GM18502 (cell line): ENCODE results near the gene SMYD3.
"Not testable (repeated sequence)": the region's sequence is repeated elsewhere in the genome, so short reads cannot be mapped to it uniquely, and the experiment has no call there.

Experiments
- ATAC-seq: cut with Tn5 transposase; IDR thresholded peaks from one replicate; pipeline ENCODE4 v1.9.1; 2021; ENCODE audit warnings: mild to moderate bottlenecking; ENCODE audit not compliant: unreplicated experiment, poor library complexity

The SMYD3 gene

DNA sequence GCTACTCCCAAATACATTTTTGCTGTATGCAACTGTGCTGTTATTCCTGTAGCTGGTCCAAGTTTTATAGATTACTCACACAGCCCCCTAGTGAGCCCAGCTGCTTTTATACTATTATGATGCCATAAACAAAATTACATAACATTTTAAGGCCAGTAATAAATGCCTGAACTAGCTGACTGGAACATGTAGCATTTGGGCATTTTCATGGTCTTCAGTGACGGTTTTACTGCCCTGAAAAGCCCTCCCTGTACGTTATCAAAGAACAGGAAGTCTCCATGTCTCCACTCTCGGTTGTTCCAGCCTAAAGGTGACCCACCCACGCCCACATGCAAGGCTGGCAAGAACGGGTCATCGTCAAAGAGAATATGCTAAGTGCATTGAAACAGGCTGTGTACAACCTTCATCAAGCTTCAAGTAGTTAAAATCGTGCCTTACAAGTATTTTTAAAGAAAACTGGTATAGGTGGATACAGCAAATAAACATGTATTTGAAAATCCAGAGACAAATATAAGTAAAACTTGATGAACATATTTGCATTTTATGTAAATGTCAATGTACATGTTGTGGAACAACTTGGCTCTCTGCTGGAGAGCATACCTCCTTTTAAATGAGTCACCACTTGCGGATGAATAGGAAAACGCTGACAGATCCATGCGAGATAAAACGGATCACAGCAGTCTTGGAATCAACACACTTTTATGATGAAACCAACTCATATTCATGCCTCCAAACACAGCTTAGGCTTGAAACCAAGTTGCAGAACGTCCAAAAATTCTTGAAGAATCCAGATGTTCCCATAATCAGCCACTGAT is 520.5 kb downstream of the SMYD3 start:
- ATAC-seq: no peak

DNA sequence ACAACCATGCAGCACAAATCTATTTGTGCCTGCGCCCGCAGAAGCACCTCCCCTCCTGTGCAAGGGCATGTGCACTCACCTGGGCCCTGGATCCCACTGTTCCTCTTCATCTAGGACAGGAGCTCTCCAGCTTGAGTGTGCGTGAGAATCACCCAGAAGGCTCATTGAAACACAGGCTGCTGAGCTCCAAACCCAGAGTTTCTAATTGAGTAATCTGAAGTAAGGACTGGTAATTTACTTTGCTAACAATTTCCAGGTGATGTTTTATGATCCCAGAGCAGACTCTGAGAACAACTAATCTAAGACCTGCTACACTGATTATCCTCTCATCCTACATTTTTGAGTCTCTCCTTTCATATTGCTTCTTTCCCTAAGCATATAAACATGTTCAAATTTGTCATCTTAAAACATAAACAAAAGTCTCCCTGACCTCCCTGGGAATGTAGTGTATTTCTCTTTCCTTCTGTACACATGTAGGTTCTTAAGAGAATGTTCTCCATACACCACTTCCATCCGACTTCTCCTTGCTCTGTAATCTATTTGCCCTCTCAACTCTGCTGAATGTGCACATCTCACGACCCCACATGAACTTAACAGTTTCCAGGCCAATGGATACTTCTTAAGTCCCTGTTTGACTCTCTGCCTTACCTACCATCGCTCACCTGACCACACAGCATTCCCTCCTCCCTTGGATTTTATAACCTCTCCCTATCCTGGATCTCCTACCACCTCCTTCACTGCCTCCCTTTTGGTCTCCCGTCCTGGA is 522.5 kb downstream of the SMYD3 start:
- ATAC-seq: peak; percentile 65

DNA sequence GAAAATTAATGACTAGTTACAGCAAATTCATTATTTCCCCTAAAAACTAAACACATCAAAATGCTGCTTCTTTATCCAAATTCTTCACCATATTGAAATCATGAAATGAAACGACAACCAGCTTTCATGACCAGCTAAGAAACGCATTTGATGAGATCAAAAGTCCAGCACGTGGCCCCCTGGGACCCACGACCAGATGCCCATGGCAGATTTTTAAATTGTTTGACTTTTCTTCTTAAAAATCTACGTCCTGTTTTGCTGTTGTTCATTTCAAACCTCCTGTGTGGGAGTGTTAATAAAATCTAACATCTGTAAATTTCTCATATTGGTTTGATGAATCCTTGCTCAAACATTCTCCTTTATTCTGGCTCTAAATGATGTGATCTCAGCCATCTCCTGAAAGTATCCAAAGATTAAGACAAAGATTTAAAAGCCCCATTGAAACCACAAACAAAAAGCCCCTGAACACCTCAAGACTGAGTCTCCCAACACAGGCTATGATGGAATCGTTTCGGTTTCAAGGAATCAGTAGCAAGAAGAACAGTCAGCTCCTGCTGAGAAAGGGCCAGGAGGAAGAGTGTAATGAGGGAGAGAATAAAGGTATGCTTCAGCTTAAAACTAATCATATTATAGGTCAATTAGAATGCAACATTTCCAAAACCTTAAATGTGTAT is 523.6 kb downstream of the SMYD3 start:
- ATAC-seq: no peak

DNA sequence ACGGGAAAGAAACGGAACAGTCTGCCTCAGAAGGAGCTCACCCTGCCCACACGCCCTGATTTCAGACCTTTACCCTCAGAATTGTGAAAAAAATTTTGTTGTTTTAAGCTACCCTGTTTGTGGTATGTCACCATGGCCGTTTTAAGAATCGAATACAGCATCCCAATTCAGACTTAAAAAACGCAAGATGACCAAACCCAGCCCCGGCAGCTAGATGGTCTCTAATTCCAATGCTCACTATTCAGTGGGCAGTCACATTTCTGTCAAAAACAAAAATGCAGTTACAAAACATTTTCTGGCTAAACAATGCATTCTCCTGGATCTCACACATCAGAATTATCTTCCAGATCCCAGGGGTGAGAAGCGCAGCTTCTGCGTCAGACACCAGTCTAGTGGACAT is 527.5 kb downstream of the SMYD3 start:
- ATAC-seq: no peak

DNA sequence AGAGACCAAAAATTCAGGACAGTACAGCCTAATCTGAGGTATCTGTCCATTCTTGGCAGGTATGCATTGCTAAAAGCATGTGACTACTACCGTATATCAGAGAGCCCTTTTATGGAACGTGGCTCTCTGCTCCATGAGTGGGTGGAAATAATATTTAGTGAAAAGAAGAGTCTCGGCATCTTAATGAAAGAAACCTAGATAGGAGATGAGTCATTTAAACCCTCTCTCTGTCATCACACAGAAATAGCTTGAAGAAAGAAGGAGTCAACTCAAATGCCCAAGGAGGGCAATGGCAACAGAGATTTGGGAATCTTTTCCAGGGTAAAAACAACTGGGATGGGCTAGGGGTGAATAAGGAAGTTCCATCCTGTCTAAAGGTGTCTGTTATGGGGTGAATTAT is 528.2 kb downstream of the SMYD3 start:
- no peak for ATAC-seq

DNA sequence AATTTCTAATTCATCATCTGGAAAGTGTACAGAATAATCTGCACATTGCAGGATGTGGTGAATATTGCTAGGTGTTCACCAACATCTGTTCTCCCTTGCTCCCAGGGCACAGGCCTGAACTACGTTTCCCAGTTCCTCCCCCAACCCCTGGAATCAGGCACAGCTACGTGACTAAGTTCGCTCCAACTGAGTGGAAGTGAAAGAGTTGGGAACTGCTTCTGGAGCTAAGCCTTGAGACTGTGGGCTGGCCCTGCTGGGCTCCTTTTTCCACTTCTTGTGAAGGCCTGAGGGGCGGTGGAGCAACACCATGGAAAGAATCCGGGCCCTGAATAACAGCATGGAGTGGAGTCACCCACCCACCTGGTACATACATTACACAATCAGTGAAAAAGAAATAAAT is 534.6 kb downstream of the SMYD3 start:
- ATAC-seq: no peak

DNA sequence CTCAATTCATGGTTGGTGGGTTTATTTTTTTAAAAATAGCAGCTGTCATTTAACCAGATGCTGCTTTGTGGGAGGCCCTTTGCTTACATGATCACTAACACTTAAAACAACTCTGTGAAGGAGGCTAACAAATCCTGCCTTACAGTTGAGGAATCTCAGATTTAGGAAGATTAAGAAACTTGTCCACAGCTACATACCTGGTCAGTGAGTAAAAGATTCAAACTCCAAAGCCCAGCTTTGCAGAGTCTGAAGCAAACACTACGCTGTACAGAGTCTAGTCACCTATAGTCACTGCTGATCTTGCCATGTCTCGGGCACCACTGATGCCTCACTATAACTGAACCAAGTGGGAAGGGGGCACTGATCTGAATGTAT is 535.4 kb downstream of the SMYD3 start:
- no peak for ATAC-seq

DNA sequence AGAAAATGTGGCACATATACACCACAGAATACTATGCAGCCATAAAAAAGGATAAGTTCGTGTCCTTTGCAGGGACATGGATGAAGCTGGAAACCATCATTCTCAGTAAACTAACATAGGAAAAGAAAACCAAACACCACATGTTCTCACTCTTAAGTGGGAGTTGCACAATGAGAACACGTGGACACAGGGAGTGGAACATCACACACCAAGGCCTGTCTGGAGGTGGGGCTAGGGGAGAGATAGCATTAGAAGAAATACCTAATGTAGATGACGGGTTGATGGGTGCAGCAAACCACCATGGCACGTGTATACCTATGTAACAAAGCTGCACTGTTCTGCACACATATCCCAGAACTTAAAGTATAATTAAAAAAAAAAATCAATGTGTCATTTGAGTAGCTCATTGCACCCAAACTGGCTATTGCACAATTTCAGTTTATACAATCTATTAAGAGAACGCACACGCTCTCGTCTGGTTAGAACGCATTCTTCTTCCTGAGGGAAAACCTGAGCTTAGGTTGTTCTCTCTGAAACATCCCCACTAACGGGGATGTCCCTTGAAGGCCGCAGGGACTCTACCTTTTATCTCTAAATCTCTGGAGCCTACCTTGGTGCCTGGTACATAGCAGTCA is 535.9 kb downstream of the SMYD3 start:
- ATAC-seq: not testable (repeated sequence)

DNA sequence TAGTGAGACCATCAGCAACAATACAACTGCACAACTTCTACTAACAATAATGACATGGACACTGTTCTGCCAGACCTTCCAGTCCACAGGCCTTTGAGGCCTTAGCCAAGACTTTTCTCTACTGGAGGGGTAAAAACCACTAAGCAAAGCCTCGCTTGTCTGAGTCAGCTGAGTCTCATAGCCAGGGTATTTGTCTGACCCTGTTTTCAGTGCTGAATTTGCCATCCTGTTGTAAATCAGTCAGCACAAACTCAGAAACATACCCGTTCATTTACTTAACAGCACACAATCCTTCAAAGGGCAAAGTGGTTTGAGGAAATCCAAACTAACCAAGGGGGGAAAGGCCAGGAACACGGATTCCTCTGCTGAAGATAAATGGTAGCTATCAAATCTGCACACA is 537.8 kb downstream of the SMYD3 start:
- no peak for ATAC-seq

DNA sequence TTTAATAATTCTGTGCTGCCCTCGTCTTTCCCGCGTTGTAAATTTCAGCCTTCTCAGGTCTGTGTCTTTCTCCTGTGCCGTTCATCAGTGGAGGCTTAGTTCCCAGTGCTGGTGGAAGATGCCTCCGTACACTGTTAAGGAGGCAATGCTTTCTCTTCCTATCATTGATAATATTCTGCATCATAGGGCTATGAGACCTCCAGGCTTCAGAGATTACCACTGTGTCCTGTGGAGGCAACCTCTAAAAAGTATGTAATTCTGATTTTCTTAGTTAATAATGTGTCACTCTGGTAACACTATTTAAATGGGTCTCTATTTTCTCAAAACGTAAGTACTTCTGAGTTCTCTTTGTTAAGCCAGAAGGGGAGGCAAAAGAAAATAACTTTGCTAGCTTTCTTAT is 538.3 kb downstream of the SMYD3 start:
- ATAC-seq: no peak

DNA sequence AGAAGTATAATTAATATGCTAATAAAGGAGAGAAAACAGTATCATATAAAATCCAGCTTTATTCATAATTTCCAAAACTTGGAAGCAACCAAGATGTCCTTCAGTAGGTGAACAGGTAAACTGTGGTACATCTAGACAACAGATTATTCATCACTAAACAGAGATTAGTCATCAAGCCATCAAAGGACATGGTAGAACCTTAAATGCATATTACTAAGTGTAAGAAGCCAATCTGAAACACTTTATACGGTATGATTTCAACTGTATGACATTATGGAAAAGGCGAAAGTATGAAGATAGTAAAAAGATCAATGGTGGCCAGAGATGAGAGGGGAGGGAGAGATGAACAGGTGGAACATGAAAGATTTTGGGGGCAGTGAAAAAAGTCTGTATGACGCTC is 541.7 kb downstream of the SMYD3 start:
- ATAC-seq: no peak

DNA sequence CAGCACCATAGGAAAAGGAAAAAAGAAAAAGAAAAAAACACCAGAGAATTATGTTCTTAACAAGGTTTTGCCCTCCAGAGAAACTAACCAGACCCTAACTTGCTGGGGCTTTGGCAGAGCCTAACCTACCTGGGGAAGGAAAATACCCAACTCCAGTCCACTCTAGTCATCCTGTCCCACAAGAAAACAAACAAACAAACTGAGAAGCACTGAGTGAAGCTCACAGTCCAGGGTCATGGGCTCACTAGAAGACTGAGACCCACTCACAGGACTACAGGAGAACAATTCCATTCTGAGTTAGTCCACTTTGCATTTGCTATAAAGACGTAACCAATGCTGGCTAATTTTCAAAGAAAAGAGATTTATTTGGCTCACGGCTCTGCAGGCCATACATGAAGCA is 543.4 kb downstream of the SMYD3 start:
- ATAC-seq: no peak

DNA sequence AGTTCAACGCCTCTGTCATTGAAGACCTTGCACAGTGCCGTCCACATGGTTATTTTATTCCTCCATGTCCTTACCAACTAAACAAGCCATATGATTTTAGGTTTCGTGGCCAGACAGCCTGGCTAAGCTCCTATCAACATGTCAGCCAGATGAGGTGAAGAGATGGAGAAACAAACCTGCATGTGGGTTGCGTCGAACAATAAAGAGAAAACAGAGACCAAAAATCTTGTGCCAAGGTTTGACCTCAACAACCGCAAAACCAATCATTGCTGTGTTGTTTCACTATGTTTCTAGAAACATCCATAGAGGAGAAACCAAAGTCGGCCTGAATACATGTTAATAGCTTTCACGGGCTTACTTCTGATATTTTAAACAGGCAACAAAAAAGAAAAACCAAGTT is 544.6 kb downstream of the SMYD3 start:
- ATAC-seq: no peak

DNA sequence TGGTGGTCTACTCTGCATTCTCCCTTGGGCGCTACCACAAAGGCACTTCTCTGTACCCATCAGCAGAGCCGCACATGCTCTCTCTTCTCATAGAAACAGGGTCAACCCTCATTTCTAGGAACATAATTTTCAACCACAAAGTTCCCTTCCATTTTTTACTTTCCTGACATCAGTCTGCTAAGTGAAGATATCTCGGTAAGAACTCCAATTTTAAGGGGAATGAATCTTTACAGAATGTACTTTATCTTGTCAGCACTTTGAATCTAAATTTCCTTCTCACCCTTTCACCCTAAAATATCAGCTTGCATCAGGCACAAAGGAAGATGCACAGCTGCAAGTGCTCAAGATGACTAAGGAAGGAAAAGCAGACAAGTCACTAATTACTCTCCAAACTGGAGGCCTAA is 545.9 kb downstream of the SMYD3 start:
- no peak for ATAC-seq

DNA sequence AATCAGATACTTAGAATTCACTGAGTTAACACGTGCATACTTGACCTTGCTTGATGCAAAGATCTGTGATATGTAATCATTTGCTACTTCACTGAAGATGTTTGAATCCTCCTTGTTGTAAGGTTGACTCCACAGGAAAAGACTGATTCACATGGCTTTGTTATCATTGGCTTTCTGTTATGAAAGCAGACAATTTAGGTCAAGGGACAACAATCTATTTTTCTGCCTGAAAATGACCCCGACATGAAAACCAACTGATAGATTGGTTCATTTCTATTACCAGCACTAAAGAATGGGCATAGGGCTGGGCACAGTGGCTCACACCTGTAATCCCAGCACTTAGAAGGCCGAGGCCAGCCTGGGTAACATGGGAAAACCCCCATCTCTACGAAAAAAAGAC is 546.9 kb downstream of the SMYD3 start:
- ATAC-seq: no peak

DNA sequence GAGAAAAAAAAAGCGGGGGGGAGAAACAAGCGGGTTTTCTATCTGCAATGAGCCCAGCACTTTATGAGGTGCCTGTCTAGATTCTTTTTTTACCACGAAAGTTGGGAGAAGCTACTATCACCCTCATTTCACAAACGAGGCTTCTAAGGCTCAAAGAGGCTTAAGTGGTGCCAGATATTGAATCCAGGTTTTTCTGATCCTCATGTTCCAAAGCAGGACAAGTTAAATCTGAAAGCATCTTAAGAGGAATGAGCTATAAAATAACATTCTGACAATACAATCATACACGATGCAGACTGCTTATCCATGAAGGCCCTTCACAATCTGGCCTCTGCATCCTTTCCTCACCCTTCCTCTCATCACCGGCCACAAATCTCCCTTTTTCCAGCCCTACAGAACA is 549.1 kb downstream of the SMYD3 start:
- ATAC-seq: no peak

DNA sequence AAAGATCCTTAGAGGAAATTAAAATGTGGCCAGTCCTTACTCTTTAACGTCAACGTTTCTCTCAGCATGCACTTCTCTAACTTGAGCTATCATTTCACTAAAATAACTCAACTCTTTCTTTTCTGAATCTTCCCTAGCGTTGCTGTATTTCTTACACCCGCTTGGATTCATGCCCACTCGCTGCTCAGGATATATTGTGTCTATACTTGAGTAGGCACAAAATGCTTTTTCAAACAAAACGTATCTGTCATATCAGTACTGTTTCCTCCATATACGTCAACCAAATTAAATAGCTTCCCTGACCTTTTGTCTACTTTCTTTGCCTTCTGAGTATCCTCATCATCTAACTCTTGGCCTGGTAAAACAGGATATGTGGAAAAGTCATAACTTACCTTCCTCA is 549.7 kb downstream of the SMYD3 start:
- no peak for ATAC-seq

DNA sequence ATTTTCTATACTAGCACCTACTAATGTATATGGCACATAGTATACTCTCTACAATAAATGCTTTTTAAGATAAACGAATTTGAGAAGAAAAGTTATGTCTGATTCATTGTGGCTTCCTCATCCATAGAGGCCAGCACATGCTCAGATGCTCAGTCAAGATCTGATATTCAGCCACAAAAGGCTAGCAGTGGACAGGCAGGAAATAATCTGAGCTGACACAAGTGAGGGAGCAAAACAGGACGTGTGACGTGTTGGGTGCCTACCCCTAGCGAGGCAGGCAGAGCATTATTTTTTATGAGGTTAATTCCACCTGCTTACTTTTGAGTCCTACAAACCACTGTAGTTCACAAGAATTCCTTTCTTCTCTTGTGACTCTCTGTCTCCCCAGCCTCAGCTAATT is 550.9 kb downstream of the SMYD3 start:
- ATAC-seq: no peak

DNA sequence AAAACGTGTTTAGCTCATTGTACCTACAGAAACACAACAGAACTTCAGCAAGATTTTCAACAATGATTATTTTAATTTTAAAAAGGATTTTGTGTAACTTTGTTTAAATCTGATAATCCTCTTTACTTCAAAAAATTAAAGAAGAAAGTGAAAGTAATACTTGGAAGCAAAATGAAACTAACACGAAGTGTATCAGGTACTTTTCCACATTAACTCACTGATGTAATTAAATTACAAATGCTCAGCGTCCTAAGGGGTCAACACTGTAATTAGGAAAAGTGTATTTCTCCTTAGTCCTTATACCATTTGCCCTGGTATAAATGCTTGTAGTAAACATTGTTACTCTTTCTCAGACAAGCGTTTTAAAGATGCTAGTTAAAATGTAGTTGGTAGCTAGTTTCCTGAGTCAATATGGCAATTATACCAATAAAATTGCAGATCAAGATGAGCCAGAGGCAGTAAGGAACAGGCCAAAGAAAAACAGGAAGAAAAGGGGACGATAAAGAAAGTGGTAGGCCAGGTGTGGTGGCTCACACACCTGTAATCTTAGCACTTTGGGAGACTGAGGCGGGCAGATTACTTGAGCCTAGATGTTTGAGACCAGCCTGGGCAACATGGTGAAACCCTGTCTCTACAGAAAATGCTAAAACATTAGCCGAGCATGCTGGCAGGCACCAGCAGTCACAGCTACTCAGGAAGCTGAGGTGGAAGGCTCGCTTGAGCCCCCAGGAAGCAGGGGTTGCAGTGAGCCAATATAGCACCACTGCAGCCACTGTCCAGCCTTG is 553.0 kb downstream of the SMYD3 start:
- peak; percentile 64 for ATAC-seq

DNA sequence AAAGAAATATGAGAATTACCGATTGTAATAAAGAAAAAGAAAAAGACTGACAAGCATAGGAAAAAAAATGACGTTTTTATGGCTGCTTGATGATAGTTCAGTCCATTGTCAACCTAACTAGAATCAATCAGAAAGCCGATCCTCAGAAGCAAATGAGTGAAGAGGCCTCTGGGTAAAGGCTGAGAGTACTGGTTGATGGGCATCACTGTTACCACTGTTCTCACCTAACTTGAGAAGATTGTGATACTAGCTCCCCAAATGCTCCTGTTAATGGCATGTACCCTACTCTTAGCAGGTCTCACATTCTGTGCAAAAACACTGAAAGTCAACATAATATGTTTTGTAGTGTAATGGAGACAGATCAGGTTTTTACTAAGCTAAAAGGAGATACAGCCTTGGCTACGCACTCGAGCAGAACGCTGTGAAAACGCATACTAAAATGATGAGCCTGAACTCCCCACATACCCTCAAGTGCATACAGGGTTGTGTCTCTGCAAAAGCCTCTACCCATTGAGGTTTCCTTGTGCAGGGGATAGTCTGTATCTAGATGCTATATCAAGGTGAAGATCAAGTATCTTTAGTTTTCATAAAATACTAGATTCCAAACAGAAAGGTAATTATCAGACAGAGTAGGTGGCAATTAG is 554.6 kb downstream of the SMYD3 start:
- ATAC-seq: no peak
